Activated CD8-positive, alpha-beta T cell treated with anti-CD3 and anti-CD28 coated beads for 36 hours (primary cell): ENCODE data around the gene DIRAS1. TPM values are rescaled to one million over a fixed set of nuclear protein-coding genes. Genes with fewer than 3 reads are reported as not detected.

Experiments used
- ATAC-seq: fragments of 200-7000 bp; cut with Tn5 transposase; one replicate; pipeline ENCODE4 v1.10.0; 2021; ENCODE audit warnings: mild to moderate bottlenecking, moderate library complexity
- CTCF ChIA-PET: fragments of 350-600 bp; sonication (Branson Sonifier 250); formaldehyde crosslinking; loops from one replicate; lab custom pipeline; 2021; ENCODE audit warnings: antibody characterized with exemption; lab: Charles Lee
- POLR2A ChIA-PET: fragments of 350-600 bp; sonication (Branson Sonifier 250); formaldehyde crosslinking; loops from one replicate; lab custom pipeline; 2021; ENCODE audit warnings: antibody characterized with exemption; lab: Charles Lee
- DNase-seq: peaks from one replicate; pipeline ENCODE4 v3.0.0-alpha.2; 2020
- H3K27ac Mint-ChIP-seq: one replicate; pipeline ENCODE4 v1.8.0; 2021; ENCODE audit warnings: mild to moderate bottlenecking, mixed read lengths
- H3K27me3 Mint-ChIP-seq: one replicate; pipeline ENCODE4 v1.8.0; 2021; ENCODE audit warnings: mixed read lengths
- H3K36me3 Mint-ChIP-seq: one replicate; pipeline ENCODE4 v1.8.0; 2021; ENCODE audit warnings: low read depth, mixed read lengths
- H3K4me1 Mint-ChIP-seq: one replicate; pipeline ENCODE4 v1.8.0; 2021; ENCODE audit warnings: low read depth, mixed read lengths
- H3K4me3 Mint-ChIP-seq: one replicate; pipeline ENCODE4 v1.8.0; 2021; ENCODE audit warnings: mild to moderate bottlenecking, moderate library complexity, mixed read lengths
- H3K9me3 Mint-ChIP-seq: one replicate; pipeline ENCODE4 v1.8.0; 2021; ENCODE audit warnings: mixed read lengths
- CTCF ChIP-seq: fragments of 200-600 bp; IDR thresholded peaks from one replicate; pipeline ENCODE4 v1.8.0; 2022; ENCODE audit warnings: antibody characterized with exemption, mild to moderate bottlenecking
- intact Hi-C: fragments of 100-400 bp; cut with micrococcal nuclease; formaldehyde crosslinking; loops from one replicate; pipeline ENCODE4 v1.10.0; 2022
- total RNA-seq, 2 experiments: library from RNA; stranded (reverse); gene quantifications; one replicate each; pipeline ENCODE4 v1.2.3, GENCODE V29; 2021

The DIRAS1 gene
- total RNA-seq, 2 experiments from 2014 or later = 0.09 TPM; not detected in 1

GRCh38 chr19:2711875-2712205 is 9.3 kb downstream of the DIRAS1 start:
- H3K27ac Mint-ChIP-seq = no peak overlapping the region
- H3K4me1 Mint-ChIP-seq = no peaks in the 10 kb centered on the region
- POLR2A ChIA-PET = no interaction called here
- DNase-seq (no peak), ATAC-seq (no peak)
- no peak for TF ChIP-seq CTCF
- H3K9me3 Mint-ChIP-seq = peaks cover 10% of the 10 kb centered on the region
- intact Hi-C loops = no loop called here
- no peaks in the 10 kb centered on the region for H3K27me3 Mint-ChIP-seq
- no peak overlapping the region for H3K4me3 Mint-ChIP-seq
- no peaks in the 10 kb centered on the region for H3K36me3 Mint-ChIP-seq
- CTCF ChIA-PET = no interaction called here

- Mint-ChIP-seq H3K9me3 (peaks cover 10% of the 10 kb centered on the region), H3K36me3 (no peaks in the 10 kb centered on the region), H3K27me3 (no peaks in the 10 kb centered on the region), H3K27ac (no peak overlapping the region), H3K4me1 (no peaks in the 10 kb centered on the region), H3K4me3 (no peak overlapping the region)
- TF ChIP-seq CTCF = no peak
- DNase-seq (no peak), ATAC-seq (no peak)
- CTCF ChIA-PET = interaction anchor here (1.3 kb wide), 1 partner anchor 63 kb away, joined by 3 read pairs; no protein-coding TSS in a partner anchor
- POLR2A ChIA-PET = interaction anchor here (1.2 kb wide), 1 partner anchor 29 kb away, joined by 3 read pairs; the partner anchor contains the start of gene SLC39A3
- intact Hi-C loops = no loop called here
Observed at GRCh38 chr19:2711172-2711874, 9.8 kb downstream of the DIRAS1 start.

GRCh38 chr19:2706251-2706650 is 14.9 kb downstream of the DIRAS1 start:
- no peak for ATAC-seq
- Mint-ChIP-seq H3K4me3 (no peak overlapping the region), H3K27ac (no peak overlapping the region), H3K4me1 (peaks cover 3% of the 10 kb centered on the region), H3K9me3 (no peaks in the 10 kb centered on the region), H3K36me3 (no peaks in the 10 kb centered on the region), H3K27me3 (no peaks in the 10 kb centered on the region)
- intact Hi-C loops = no loop called here
- ChIA-PET POLR2A (no interaction called here), CTCF (no interaction called here)
- no peak for DNase-seq
- no peak for TF ChIP-seq CTCF

- peaks cover 14% of the 10 kb centered on the region for H3K4me1 Mint-ChIP-seq
- POLR2A ChIA-PET = no interaction called here
- no peak overlapping the region for H3K27ac Mint-ChIP-seq
- CTCF ChIA-PET = interaction anchor here (0.7 to 1.6 kb wide), 2 partner anchors 55 to 187 kb away, joined by 3 to 6 read pairs; no protein-coding TSS in a partner anchor
- ATAC-seq (no peak), DNase-seq (no peak)
- intact Hi-C loops = no loop called here
- H3K36me3 Mint-ChIP-seq = no peaks in the 10 kb centered on the region
- no peaks in the 10 kb centered on the region for H3K9me3 Mint-ChIP-seq
- no peak for TF ChIP-seq CTCF
- H3K27me3 Mint-ChIP-seq = no peaks in the 10 kb centered on the region
- H3K4me3 Mint-ChIP-seq = no peak overlapping the region
Observed at GRCh38 chr19:2703691-2704216, 17.4 kb downstream of the DIRAS1 start.

GRCh38 chr19:2703077-2703437 is 18.1 kb downstream of the DIRAS1 start:
- no peaks in the 10 kb centered on the region for H3K36me3 Mint-ChIP-seq
- H3K4me3 Mint-ChIP-seq = peak overlapping the region; percentile 56
- no peak for ATAC-seq
- intact Hi-C loops = no loop called here
- no peak overlapping the region for H3K27ac Mint-ChIP-seq
- H3K27me3 Mint-ChIP-seq = no peaks in the 10 kb centered on the region
- H3K4me1 Mint-ChIP-seq = peaks cover 17% of the 10 kb centered on the region
- POLR2A ChIA-PET = no interaction called here
- TF ChIP-seq CTCF = no peak
- H3K9me3 Mint-ChIP-seq = no peaks in the 10 kb centered on the region
- no peak for DNase-seq
- CTCF ChIA-PET = interaction anchor here (0.7 to 1.6 kb wide), 2 partner anchors 54 to 188 kb away, joined by 3 to 6 read pairs; no protein-coding TSS in a partner anchor
